Measurements from ENCODE around the gene SCGB3A2. TPM values are rescaled to one million over a fixed set of nuclear protein-coding genes. Genes with fewer than 3 reads are reported as not detected.
"Not testable (repeated sequence)": the region's sequence is repeated elsewhere in the genome, so short reads cannot be mapped to it uniquely, and the experiment has no call there.

The SCGB3A2 gene
- total RNA-seq, 1 experiment from 2014 or later, result not detected

DNA sequence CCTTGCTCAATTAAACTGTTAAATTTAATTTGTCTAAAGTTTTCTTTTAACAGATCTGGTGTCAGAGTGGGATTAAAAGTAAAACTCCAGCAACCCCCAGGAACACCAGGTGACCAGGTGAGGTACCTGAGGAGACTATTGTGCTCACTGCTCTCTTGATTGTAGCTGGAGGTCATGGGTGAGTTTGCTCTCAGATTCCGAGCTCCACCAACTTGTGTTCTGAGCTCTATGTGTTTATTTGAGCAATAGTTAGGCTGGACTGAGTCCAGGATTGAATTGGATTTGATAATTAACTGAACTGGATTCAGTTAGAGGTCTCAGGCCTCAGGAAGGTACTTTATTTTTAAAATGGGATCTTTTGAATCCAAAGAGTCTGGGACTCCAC is 17.9 kb upstream of the SCGB3A2 start:
- Histone ChIP-seq H3K4me3 (ENCODE audit: low read depth, low read length) (no peak overlapping the region), H3K36me3 (ENCODE audit: control insufficient read depth, insufficient read depth, low read length) (no peaks in the 10 kb centered on the region), H3K27me3 (replicated peaks; ENCODE audit: control insufficient read depth, insufficient read depth, low read length) (no peaks in the 10 kb centered on the region), H3K4me1 (no peaks in the 10 kb centered on the region; the same call in 1 of the 2 replicates), H3K9me3 (no peaks in the 10 kb centered on the region)
- Mint-ChIP-seq H3K27me3 (ENCODE audit: insufficient read depth, unreplicated experiment) (no peaks in the 10 kb centered on the region), H3K36me3 (ENCODE audit: insufficient read depth, unreplicated experiment) (no peaks in the 10 kb centered on the region), H3K4me1 (ENCODE audit: low read depth, unreplicated experiment) (peaks cover 6% of the 10 kb centered on the region), H3K27ac (ENCODE audit: unreplicated experiment) (no peak overlapping the region), H3K4me3 (ENCODE audit: unreplicated experiment) (no peak overlapping the region), H3K9me3 (ENCODE audit: unreplicated experiment) (no peaks in the 10 kb centered on the region)
- no peak for DNase-seq
- POLR2A ChIA-PET, result no interaction called here
- intact Hi-C loops (cut with micrococcal nuclease; ENCODE audit: unreplicated experiment), result no loop called here
- CTCF ChIA-PET, result interaction anchor here (1.0 kb wide), 1 partner anchor 27 kb away, joined by 4 read pairs; no protein-coding TSS in a partner anchor
- no TSS peak for BruUV-seq (replicated peaks)
- TF ChIP-seq, protein P1, sequence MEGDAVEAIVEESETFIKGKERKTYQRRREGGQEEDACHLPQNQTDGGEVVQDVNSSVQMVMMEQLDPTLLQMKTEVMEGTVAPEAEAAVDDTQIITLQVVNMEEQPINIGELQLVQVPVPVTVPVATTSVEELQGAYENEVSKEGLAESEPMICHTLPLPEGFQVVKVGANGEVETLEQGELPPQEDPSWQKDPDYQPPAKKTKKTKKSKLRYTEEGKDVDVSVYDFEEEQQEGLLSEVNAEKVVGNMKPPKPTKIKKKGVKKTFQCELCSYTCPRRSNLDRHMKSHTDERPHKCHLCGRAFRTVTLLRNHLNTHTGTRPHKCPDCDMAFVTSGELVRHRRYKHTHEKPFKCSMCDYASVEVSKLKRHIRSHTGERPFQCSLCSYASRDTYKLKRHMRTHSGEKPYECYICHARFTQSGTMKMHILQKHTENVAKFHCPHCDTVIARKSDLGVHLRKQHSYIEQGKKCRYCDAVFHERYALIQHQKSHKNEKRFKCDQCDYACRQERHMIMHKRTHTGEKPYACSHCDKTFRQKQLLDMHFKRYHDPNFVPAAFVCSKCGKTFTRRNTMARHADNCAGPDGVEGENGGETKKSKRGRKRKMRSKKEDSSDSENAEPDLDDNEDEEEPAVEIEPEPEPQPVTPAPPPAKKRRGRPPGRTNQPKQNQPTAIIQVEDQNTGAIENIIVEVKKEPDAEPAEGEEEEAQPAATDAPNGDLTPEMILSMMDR (IDR thresholded peaks at IDR 0.05; ENCODE audit: insufficient read depth in 1 of 2, low read depth in 1 of 2, low read length in 1 of 2, severe bottlenecking in 1 of 2, unreplicated experiment in 1 of 2), result no peak

DNA sequence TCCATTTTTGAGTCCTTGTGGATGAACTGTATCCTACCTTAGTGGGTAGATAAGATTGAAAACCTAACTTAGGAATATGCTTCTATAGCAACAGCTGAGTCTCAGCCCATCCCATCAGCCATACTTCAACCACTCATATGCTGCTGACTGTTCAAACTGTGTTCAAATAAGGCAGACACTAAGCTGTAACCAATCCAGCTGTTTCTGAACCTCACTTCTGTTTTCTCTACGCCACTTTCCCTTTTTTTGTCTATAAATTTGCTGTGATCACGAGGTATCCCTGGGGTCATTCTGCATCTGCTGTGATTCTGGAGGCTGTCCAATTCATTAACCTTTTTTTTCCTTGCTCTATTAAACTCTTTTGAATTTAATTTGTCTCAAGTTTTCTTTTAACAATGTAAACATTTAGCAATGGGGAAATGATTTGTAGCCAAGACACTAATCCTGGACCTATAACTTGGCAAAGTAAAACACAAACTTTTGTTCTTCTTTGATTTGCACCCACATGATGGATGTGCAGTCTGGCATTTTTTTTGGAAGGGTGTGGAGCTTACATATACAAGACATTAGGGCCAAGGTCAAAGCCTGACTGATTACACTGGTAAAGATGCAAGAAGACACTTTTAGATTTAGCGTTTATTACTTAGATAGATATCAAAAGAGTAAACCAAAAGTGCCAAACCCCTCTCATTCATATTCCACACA is 14.9 kb upstream of the SCGB3A2 start:
- DNase-seq, result no peak
- no peaks in the 10 kb centered on the region for H3K27me3 ChIP-seq (replicated peaks; ENCODE audit: control insufficient read depth, insufficient read depth, low read length)
- intact Hi-C loops (cut with micrococcal nuclease; ENCODE audit: unreplicated experiment), result no loop called here
- H3K9me3 ChIP-seq, result no peaks in the 10 kb centered on the region
- peaks cover 7% of the 10 kb centered on the region for H3K4me1 Mint-ChIP-seq (ENCODE audit: low read depth, unreplicated experiment)
- H3K4me3 ChIP-seq (ENCODE audit: low read depth, low read length), result no peak overlapping the region
- H3K36me3 ChIP-seq (ENCODE audit: control insufficient read depth, insufficient read depth, low read length), result no peaks in the 10 kb centered on the region
- CTCF ChIA-PET, result no interaction called here
- POLR2A ChIA-PET, result no interaction called here
- no peak overlapping the region for H3K4me3 Mint-ChIP-seq (ENCODE audit: unreplicated experiment)
- H3K27ac Mint-ChIP-seq (ENCODE audit: unreplicated experiment), result no peak overlapping the region
- H3K4me1 ChIP-seq, result no peaks in the 10 kb centered on the region; the same call in 1 of the 2 replicates
- no TSS peak for BruUV-seq (replicated peaks)
- H3K9me3 Mint-ChIP-seq (ENCODE audit: unreplicated experiment), result no peaks in the 10 kb centered on the region
- TF ChIP-seq, protein P1 (IDR thresholded peaks at IDR 0.05; ENCODE audit: insufficient read depth in 1 of 2, low read depth in 1 of 2, low read length in 1 of 2, severe bottlenecking in 1 of 2, unreplicated experiment in 1 of 2), result no peak
- H3K27me3 Mint-ChIP-seq (ENCODE audit: insufficient read depth, unreplicated experiment), result no peaks in the 10 kb centered on the region
- no peaks in the 10 kb centered on the region for H3K36me3 Mint-ChIP-seq (ENCODE audit: insufficient read depth, unreplicated experiment)

DNA sequence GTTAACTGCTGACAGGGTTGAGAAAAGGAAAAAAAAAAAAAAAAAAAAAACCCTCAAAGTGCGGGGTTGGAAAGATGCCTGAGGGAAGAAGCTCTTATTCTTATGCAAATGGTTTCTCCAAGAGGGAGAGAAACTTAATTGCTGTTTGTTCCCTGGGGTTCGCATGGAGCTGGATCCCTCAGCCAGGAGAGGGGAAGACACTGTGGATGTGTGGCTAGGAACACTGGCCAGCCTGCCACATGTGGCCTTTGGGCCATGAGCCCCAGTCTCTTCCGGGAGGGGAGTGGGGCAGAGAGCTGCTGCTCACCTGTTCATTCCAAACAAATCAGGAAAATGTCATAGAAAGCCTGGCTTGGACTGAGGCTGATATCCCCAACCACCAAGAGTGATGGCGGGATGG is 9.4 kb upstream of the SCGB3A2 start:
- Mint-ChIP-seq H3K4me1 (ENCODE audit: low read depth, unreplicated experiment) (peaks cover 7% of the 10 kb centered on the region), H3K4me3 (ENCODE audit: unreplicated experiment) (no peak overlapping the region), H3K27ac (ENCODE audit: unreplicated experiment) (no peak overlapping the region), H3K36me3 (ENCODE audit: insufficient read depth, unreplicated experiment) (no peaks in the 10 kb centered on the region), H3K27me3 (ENCODE audit: insufficient read depth, unreplicated experiment) (no peaks in the 10 kb centered on the region), H3K9me3 (ENCODE audit: unreplicated experiment) (no peaks in the 10 kb centered on the region)
- H3K27me3 ChIP-seq (replicated peaks; ENCODE audit: control insufficient read depth, insufficient read depth, low read length), result no peaks in the 10 kb centered on the region
- ChIA-PET CTCF (no interaction called here), POLR2A (no interaction called here)
- no TSS peak for BruUV-seq (replicated peaks)
- H3K36me3 ChIP-seq (ENCODE audit: control insufficient read depth, insufficient read depth, low read length), result no peaks in the 10 kb centered on the region
- DNase-seq, result no peak
- H3K9me3 ChIP-seq, result no peaks in the 10 kb centered on the region
- H3K4me3 ChIP-seq (ENCODE audit: low read depth, low read length), result no peak overlapping the region
- TF ChIP-seq, protein P1 (IDR thresholded peaks at IDR 0.05; ENCODE audit: insufficient read depth in 1 of 2, low read depth in 1 of 2, low read length in 1 of 2, severe bottlenecking in 1 of 2, unreplicated experiment in 1 of 2), result no peak
- H3K4me1 ChIP-seq, result no peaks in the 10 kb centered on the region
- intact Hi-C loops (cut with micrococcal nuclease; ENCODE audit: unreplicated experiment), result no loop called here

DNA sequence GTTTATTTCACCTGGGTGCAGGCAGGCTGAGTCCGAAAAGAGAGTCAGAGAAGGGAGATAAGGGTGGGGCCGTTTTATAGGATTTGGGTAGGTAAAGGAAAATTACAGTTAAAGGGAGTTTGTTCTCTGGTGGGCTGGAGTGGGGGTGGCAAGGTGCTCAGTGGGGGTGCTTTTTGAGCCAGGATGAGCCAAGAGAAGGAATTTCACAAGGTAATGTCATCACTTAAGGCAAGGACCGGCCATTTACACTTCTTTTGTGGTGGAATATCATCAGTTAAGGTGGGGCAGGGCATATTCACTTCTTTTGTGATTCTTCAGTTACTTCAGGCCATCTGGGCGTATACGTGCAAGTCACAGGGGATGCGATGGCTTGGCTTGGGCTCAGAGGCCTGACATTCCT is 8.6 kb upstream of the SCGB3A2 start:
- intact Hi-C loops (cut with micrococcal nuclease; ENCODE audit: unreplicated experiment); H3K36me3 Mint-ChIP-seq (ENCODE audit: insufficient read depth, unreplicated experiment); H3K4me3 Mint-ChIP-seq (ENCODE audit: unreplicated experiment); H3K9me3 ChIP-seq; H3K9me3 Mint-ChIP-seq (ENCODE audit: unreplicated experiment); H3K27me3 ChIP-seq (replicated peaks; ENCODE audit: control insufficient read depth, insufficient read depth, low read length); H3K4me1 Mint-ChIP-seq (ENCODE audit: low read depth, unreplicated experiment); BruUV-seq (replicated peaks); H3K4me1 ChIP-seq; POLR2A ChIA-PET; DNase-seq; H3K4me3 ChIP-seq (ENCODE audit: low read depth, low read length); CTCF ChIA-PET; H3K27me3 Mint-ChIP-seq (ENCODE audit: insufficient read depth, unreplicated experiment); H3K27ac Mint-ChIP-seq (ENCODE audit: unreplicated experiment); H3K36me3 ChIP-seq (ENCODE audit: control insufficient read depth, insufficient read depth, low read length): not testable (repeated sequence)

DNA sequence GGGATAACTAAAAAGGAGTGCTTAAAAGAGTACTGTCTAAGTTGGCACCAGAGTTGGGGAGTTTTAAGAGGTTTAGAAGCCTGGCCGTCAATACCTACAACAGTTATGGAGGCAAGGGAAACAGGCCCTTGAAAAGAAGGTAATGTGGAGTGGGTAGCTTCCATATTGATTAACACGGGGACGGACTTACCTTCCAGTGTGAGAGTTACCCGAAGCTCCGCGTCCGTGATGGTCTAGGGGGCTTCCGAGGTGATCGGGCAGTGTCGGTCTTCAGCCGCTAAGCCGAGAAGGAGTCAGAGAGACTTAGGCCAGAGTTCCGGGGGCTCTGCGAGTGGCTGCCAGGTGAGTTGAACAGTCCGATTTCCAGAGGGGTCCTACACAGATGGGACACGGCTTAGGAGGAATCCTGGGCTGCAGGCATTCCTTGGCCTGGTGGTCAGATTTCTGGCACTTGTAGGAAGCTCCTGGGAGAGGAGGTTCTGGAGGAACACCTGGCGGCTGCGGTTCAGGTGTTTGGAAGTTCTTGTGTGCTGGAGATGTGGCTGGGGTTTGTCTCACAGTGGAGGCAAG is 6.4 kb upstream of the SCGB3A2 start:
- POLR2A ChIA-PET; intact Hi-C loops (cut with micrococcal nuclease; ENCODE audit: unreplicated experiment); CTCF ChIA-PET; H3K27ac Mint-ChIP-seq (ENCODE audit: unreplicated experiment); BruUV-seq (replicated peaks); H3K36me3 ChIP-seq (ENCODE audit: control insufficient read depth, insufficient read depth, low read length); H3K4me1 Mint-ChIP-seq (ENCODE audit: low read depth, unreplicated experiment); DNase-seq; H3K27me3 ChIP-seq (replicated peaks; ENCODE audit: control insufficient read depth, insufficient read depth, low read length); H3K4me1 ChIP-seq; H3K36me3 Mint-ChIP-seq (ENCODE audit: insufficient read depth, unreplicated experiment); H3K4me3 ChIP-seq (ENCODE audit: low read depth, low read length); H3K9me3 ChIP-seq; H3K4me3 Mint-ChIP-seq (ENCODE audit: unreplicated experiment); H3K9me3 Mint-ChIP-seq (ENCODE audit: unreplicated experiment); H3K27me3 Mint-ChIP-seq (ENCODE audit: insufficient read depth, unreplicated experiment): not testable (repeated sequence)
